Measurements from ENCODE around the gene IFT27. TPM values are rescaled to one million over a fixed set of nuclear protein-coding genes. Genes with fewer than 3 reads are reported as not detected.

IFT27 gene
- total RNA-seq, 1 donor: 17.6 TPM

GRCh38 chr22:36783743-36784142 lies 7.8 kb upstream of the IFT27 start:
- H3K4me3 ChIP-seq (ENCODE audit: low read depth, low read length): no peak overlapping the region
- no peak for TF ChIP-seq CTCF (IDR thresholded peaks at IDR 0.05; ENCODE audit: insufficient read depth, low read length)
- DNase-seq (ENCODE audit: low read depth): no peak

GRCh38 chr22:36781656-36782627 lies 6.0 kb upstream of the IFT27 start:
- peak; percentile 80 for DNase-seq (ENCODE audit: low read depth)

GRCh38 chr22:36778020-36778419 lies 2.1 kb upstream of the IFT27 start:
- TF ChIP-seq CTCF (IDR thresholded peaks at IDR 0.05; ENCODE audit: insufficient read depth, low read length): no peak
- DNase-seq (ENCODE audit: low read depth): no peak
- H3K4me3 ChIP-seq (ENCODE audit: low read depth, low read length): no peak overlapping the region

More at GRCh38 chr22:36781656-36782627, 6.0 kb upstream of the IFT27 start:
- TF ChIP-seq CTCF (IDR thresholded peaks at IDR 0.05; ENCODE audit: insufficient read depth, low read length): peak; percentile 87
- H3K4me3 ChIP-seq (ENCODE audit: low read depth, low read length): no peak overlapping the region

GRCh38 chr22:36776722-36777121 lies 803 bp upstream of the IFT27 start:
- peak overlapping the region; percentile 19 for H3K4me3 ChIP-seq (ENCODE audit: low read depth, low read length)
- DNase-seq (ENCODE audit: low read depth): no peak
- no peak for TF ChIP-seq CTCF (IDR thresholded peaks at IDR 0.05; ENCODE audit: insufficient read depth, low read length)

GRCh38 chr22:36775586-36775963 lies 344 bp downstream of the IFT27 start:
- peak overlapping the region; percentile 85 for H3K4me3 ChIP-seq (ENCODE audit: low read depth, low read length)
- no peak for TF ChIP-seq CTCF (IDR thresholded peaks at IDR 0.05; ENCODE audit: insufficient read depth, low read length)
- peak; percentile 14 for DNase-seq (ENCODE audit: low read depth)

- H3K4me3 ChIP-seq (ENCODE audit: low read depth, low read length): no peak overlapping the region
- peak; percentile 65 for DNase-seq (ENCODE audit: low read depth)
- peak; percentile 51 for TF ChIP-seq CTCF (IDR thresholded peaks at IDR 0.05; ENCODE audit: insufficient read depth, low read length)
Measured at GRCh38 chr22:36773935-36774334, 2.0 kb downstream of the IFT27 start.
